ENCODE data around the gene DNAJC24. TPM values are rescaled to one million over a fixed set of nuclear protein-coding genes. Genes with fewer than 3 reads are reported as not detected.

DNAJC24 gene
- total RNA-seq, 2 experiments from 2014 or later: 12.6 to 13.0 TPM

DNA sequence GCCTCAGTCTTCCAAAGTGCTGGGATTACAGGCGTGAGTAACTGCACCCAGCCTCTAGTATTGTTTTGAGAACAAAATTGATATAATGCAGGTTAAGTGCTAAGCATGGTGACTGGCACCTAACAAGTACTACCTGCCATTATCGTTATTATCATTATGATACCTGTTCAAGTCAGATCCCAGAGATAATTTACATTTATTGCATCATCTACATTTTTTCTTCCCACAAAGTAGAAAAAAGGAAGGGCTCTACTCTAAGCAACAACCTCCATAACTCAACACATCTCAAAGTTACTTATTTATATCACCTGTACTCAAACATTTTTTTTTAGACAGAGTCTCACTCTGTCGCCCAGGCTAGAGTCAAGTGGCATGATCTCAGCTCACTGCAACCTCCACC is 42.2 kb upstream of the DNAJC24 start:
- DNase-seq (no peak), ATAC-seq (no peak)
- Mint-ChIP-seq H3K27me3 (peaks cover 6% of the 10 kb centered on the region), H3K36me3 (ENCODE audit: low read depth) (no peaks in the 10 kb centered on the region), H3K27ac (no peak overlapping the region), H3K4me3 (no peak overlapping the region), H3K4me1 (ENCODE audit: low read depth) (peaks cover 5% of the 10 kb centered on the region), H3K9me3 (peaks cover 6% of the 10 kb centered on the region)
- intact Hi-C loops (cut with micrococcal nuclease): no loop called here
- POLR2A ChIA-PET: no interaction called here
- CTCF ChIA-PET: no interaction called here
- TF ChIP-seq, protein P1, sequence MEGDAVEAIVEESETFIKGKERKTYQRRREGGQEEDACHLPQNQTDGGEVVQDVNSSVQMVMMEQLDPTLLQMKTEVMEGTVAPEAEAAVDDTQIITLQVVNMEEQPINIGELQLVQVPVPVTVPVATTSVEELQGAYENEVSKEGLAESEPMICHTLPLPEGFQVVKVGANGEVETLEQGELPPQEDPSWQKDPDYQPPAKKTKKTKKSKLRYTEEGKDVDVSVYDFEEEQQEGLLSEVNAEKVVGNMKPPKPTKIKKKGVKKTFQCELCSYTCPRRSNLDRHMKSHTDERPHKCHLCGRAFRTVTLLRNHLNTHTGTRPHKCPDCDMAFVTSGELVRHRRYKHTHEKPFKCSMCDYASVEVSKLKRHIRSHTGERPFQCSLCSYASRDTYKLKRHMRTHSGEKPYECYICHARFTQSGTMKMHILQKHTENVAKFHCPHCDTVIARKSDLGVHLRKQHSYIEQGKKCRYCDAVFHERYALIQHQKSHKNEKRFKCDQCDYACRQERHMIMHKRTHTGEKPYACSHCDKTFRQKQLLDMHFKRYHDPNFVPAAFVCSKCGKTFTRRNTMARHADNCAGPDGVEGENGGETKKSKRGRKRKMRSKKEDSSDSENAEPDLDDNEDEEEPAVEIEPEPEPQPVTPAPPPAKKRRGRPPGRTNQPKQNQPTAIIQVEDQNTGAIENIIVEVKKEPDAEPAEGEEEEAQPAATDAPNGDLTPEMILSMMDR (IDR thresholded peaks at IDR 0.05): no peak

DNA sequence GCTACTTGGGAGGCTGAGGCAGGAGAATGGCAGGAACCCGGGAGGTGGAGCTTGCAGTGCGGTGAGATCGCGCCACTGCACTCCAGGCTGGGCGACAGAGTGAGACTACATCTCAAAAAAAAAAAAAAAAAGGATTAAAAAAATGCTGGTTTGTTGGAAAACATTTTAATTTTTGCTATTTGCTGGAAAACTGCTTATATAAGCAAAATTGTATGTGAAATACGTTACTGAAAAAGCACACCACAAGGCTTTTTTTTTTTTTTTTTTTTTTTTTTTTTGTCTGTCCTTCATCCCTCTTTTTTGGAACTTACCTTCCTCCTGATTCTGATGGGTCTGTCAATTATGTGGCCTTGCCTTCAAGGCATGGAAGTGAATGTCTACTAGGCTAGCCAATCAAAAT is 41.0 kb upstream of the DNAJC24 start:
- Mint-ChIP-seq H3K4me1 (ENCODE audit: low read depth) (peaks cover 5% of the 10 kb centered on the region), H3K4me3 (no peak overlapping the region), H3K36me3 (ENCODE audit: low read depth) (no peaks in the 10 kb centered on the region), H3K27ac (no peak overlapping the region), H3K27me3 (peaks cover 13% of the 10 kb centered on the region), H3K9me3 (peaks cover 6% of the 10 kb centered on the region)
- TF ChIP-seq, protein P1 (IDR thresholded peaks at IDR 0.05): no peak
- ChIA-PET CTCF (no interaction called here), POLR2A (no interaction called here)
- intact Hi-C loops (cut with micrococcal nuclease): no loop called here
- no peak for ATAC-seq
- DNase-seq: no peak

DNA sequence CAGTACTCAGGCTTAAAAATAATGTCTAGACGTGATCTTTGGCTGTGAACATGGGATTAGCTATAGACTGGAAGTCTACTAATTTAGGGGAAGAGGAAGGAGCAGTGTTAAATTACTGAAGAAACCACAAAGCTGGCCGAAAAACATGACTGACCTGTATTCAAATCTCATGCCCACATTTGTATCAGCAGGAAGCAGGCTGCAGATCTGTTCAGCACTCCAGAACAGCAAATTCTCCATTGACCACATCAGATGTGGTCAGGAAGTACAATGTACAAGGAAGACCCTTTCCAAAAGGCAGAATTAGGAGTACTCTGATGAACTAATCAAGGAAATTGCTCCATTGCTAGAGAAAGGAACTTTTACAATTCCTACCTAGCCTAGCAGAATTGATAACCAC is 31.9 kb upstream of the DNAJC24 start:
- CTCF ChIA-PET: no interaction called here
- POLR2A ChIA-PET: no interaction called here
- Mint-ChIP-seq H3K27me3 (peaks cover 27% of the 10 kb centered on the region), H3K4me3 (no peak overlapping the region), H3K9me3 (no peaks in the 10 kb centered on the region), H3K4me1 (ENCODE audit: low read depth) (no peaks in the 10 kb centered on the region), H3K27ac (no peak overlapping the region), H3K36me3 (ENCODE audit: low read depth) (no peaks in the 10 kb centered on the region)
- DNase-seq (no peak), ATAC-seq (no peak)
- intact Hi-C loops (cut with micrococcal nuclease): no loop called here
- TF ChIP-seq, protein P1 (IDR thresholded peaks at IDR 0.05): no peak

DNA sequence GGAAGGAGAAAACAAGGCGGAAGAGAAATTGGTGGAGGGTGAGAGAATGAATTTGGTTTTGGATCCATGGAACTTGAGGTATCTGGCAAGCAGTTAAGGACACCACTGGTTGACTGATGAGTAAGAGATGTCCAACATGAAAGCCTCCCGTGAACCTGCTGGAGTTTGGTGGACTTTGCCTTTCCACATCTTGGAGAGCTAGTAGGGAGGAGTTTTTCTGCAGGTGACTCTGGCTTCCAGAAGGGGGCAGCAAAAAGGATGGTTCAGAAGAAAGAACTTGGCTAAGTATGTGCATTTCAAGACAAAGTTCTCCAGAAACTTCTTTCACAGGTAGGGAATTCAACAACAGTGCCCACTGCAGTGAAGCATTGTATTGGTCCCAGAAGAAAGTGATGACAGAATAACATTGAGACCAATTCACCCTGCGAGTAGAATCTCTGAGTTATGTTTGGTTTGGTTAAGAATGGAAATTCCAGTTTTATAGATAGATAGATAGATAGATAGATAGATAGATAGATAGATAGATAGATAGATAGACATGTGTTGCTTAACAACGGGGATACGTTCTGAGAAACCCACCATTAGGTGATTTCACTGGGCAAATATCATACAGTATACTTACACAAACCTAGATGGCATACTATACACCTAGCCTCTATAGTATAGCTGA is 28.6 kb upstream of the DNAJC24 start:
- H3K9me3 Mint-ChIP-seq: no peaks in the 10 kb centered on the region
- intact Hi-C loops (cut with micrococcal nuclease): no loop called here
- ChIA-PET POLR2A (no interaction called here), CTCF (interaction anchor here (1.1 to 1.5 kb wide), 5 partner anchors 21 to 617 kb away, joined by 3 to 4 read pairs (median 3); no protein-coding TSS in a partner anchor)
- no peaks in the 10 kb centered on the region for H3K4me1 Mint-ChIP-seq (ENCODE audit: low read depth)
- TF ChIP-seq, protein P1 (IDR thresholded peaks at IDR 0.05): peak; percentile 51
- ATAC-seq: no peak
- no peak overlapping the region for H3K27ac Mint-ChIP-seq
- no peak overlapping the region for H3K4me3 Mint-ChIP-seq
- peaks cover 23% of the 10 kb centered on the region for H3K27me3 Mint-ChIP-seq
- peak; percentile 2 for DNase-seq
- H3K36me3 Mint-ChIP-seq (ENCODE audit: low read depth): no peaks in the 10 kb centered on the region

DNA sequence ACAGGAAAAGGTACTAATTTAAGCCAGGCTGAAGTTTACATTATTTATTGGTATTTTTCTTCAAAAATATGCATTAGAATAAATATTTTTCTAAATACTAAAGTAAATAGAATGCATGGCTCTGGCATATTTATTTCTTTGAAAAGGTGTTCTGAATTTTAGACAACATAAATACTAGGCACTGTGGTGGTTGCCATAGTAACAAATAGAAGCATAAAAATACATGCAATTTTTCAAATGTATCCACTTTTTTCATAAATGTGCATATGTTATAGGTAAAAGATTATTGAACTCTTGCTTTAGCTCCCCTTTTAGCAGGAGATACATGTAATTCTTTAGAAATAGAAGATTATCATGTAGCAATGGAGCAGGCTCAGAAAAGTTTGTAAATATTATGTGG is 18.5 kb upstream of the DNAJC24 start:
- TF ChIP-seq, protein P1 (IDR thresholded peaks at IDR 0.05): no peak
- Mint-ChIP-seq H3K4me1 (ENCODE audit: low read depth) (no peaks in the 10 kb centered on the region), H3K27me3 (peaks cover 16% of the 10 kb centered on the region), H3K27ac (no peak overlapping the region), H3K4me3 (no peak overlapping the region), H3K36me3 (ENCODE audit: low read depth) (no peaks in the 10 kb centered on the region), H3K9me3 (no peaks in the 10 kb centered on the region)
- DNase-seq: no peak
- intact Hi-C loops (cut with micrococcal nuclease): no loop called here
- ATAC-seq: no peak
- ChIA-PET POLR2A (no interaction called here), CTCF (interaction anchor here (1.2 kb wide), 1 partner anchor 411 kb away, joined by 3 read pairs; no protein-coding TSS in a partner anchor)

Data from activated CD8-positive, alpha-beta T cell treated with anti-CD3 and anti-CD28 coated beads for 36 hours (primary cell).